A549 treated with ZK216348 at 1 μM for 4 hours (cell line): ENCODE measurements around the gene CALD1. TPM values are rescaled to one million over a fixed set of nuclear protein-coding genes. Genes with fewer than 3 reads are reported as not detected.

Experiments used
- total RNA-seq: library from RNA; stranded (reverse); fragments of 200-300 nt; extraction: Qiagen RNA extraction; gene quantifications from 5 replicates; pipeline ENCODE4 v1.2.3, GENCODE V29; 2022; ENCODE audit warnings: low read depth

The CALD1 gene, protein sequence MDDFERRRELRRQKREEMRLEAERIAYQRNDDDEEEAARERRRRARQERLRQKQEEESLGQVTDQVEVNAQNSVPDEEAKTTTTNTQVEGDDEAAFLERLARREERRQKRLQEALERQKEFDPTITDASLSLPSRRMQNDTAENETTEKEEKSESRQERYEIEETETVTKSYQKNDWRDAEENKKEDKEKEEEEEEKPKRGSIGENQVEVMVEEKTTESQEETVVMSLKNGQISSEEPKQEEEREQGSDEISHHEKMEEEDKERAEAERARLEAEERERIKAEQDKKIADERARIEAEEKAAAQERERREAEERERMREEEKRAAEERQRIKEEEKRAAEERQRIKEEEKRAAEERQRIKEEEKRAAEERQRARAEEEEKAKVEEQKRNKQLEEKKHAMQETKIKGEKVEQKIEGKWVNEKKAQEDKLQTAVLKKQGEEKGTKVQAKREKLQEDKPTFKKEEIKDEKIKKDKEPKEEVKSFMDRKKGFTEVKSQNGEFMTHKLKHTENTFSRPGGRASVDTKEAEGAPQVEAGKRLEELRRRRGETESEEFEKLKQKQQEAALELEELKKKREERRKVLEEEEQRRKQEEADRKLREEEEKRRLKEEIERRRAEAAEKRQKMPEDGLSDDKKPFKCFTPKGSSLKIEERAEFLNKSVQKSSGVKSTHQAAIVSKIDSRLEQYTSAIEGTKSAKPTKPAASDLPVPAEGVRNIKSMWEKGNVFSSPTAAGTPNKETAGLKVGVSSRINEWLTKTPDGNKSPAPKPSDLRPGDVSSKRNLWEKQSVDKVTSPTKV
- 70.3 to 126 TPM (median 113 TPM) in 5 replicates for total RNA-seq

DNA sequence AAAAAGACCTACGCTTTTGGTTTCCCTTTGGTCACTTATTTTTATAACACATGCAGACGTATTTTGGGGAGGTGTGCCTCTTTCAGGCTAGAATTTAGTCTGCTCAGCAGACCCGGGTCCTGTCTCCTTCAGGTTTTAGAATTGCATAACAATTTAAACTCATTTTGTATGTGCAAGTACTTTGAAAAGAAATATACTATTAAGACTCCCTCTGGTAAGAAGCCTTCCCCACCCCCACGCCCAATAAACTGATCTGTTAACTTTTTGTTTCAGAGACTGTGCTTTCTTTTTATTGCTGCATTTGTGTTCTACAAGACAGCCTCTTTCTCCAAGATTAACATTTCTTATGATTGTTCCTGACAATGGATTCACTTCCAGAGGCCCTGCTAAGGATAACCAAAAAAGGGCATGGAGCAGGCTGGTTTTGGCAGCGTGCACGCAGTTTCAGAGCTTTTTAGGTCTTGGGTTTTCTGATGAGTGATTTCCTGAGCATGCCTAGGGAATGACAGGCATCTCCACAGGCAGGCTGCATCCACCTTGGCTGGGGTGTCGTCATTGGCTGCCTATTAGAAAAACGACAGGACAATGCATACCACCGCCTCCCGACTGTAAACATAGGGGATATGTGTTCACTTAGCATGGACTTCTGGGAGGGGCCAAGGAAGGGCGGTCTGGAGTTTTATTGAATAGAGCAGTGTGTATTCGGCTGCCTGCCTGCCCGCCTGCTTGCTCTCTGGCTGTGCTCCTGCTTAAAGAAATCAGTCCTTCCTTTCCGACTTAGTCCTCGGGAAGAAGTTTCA is at the start of gene CALD1:
Gene CALD1, plus strand, starts transcription at position 694 of the 800 bp plus-strand sequence. CDS start 88,100 bp downstream, outside the sequence.

DNA sequence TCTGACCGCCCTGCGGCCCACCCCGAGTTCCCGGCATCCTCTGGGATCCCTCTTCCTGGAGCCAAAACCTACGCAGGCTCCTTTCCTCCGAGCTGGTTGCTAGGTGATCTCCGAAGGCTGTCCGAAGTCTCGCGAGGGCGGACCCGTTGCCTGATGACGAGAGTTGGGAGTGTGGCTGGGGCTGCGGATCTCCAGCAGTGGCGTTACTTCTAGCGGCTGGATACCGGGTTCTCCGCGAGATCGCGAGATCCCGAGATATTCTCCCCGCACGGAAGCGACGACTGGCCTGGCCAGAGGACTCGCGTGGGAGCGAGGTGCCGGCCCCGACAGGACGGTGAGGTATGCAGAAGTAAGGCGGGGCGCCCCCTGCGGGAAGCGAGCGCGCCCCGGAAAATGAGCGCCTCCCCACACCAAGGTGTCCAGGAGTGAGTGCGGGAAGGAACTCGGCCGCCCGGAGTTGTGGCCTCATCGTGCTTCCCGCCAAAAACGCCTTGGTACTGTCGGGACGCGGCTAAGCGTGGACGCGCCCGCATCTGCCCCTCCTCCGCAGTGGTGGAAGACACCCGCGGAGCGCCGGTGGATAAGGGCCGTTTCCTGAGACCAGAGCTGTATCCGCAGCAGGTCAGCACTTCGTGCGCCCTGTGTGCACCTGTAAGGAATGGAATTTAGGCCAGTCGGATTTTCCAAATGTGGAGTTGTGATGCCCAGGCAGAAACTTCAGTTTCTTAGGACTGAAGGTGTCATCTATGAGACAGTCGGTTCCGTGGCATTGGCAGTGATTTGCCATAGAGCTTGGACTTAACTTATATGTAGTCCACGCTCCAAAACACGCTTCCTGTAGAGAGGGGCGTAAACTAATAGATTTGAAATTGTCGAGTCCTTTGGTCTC is 207.2 kb downstream of the CALD1 start, which contains the start of gene AGBL3:
Gene AGBL3, plus strand, starts transcription at position 146 of the 889 bp plus-strand sequence. CDS start 1,426 bp downstream, outside the sequence.

Other genes with a start within 250 kb of the CALD1 start
- 33.9 to 46.4 TPM (median 40.0 TPM) in 5 replicates for gene AKR1B15, start 230.5 kb upstream of the CALD1 start, total RNA-seq
- gene BPGM, start 132.8 kb upstream of the CALD1 start, total RNA-seq, result 15.3 to 22.9 TPM (median 17.8 TPM) in 5 replicates
- gene AGBL3, start 206.9 kb downstream of the CALD1 start, total RNA-seq, result 0.67 to 1.2 TPM (median 1.00 TPM) in 5 replicates